Measurements from ENCODE around the gene TTLL13. TPM values are rescaled to one million over a fixed set of nuclear protein-coding genes. Genes with fewer than 3 reads are reported as not detected.

The TTLL13 gene
- total RNA-seq, 4 donors from 2014 or later, result not detected

DNA sequence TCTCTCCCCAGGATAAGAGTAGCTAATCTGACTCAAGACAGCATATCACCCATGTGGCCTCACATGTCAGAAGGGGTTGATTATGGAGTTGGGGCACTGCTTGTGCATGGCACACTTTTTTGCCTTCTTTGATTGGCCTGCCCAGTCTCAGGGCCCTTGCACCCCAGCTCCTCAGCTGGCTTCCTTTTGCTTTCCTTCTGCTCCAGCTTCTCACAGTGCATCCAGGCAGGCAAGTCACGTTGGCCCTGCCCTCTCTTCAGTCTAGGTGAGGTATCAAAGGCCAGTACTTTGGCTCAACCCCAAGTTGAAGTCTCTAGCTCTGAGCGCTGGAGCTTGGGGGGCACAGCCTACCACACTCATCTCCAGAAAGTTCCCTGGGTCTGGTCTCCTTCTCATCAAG lies 58.3 kb downstream of the TTLL13 start:
- no peaks in the 10 kb centered on the region for H3K4me1 ChIP-seq
- TF ChIP-seq CTCF (IDR thresholded peaks at IDR 0.05) (no peak), POLR2A (IDR thresholded peaks at IDR 0.05) (no peak)
- DNase-seq, result no peak
- H3K4me3 ChIP-seq, result no peak overlapping the region
- no peaks in the 10 kb centered on the region for H3K36me3 ChIP-seq
- H3K9me3 ChIP-seq, result no peaks in the 10 kb centered on the region
- H3K27me3 ChIP-seq, result no peaks in the 10 kb centered on the region
- intact Hi-C loops (cut with DNase I), result no loop called here
- 76 to 100% methylated on average over 2 of the region's 2 CpGs for WGBS, 2 donors
- no peak overlapping the region for H3K27ac ChIP-seq

DNA sequence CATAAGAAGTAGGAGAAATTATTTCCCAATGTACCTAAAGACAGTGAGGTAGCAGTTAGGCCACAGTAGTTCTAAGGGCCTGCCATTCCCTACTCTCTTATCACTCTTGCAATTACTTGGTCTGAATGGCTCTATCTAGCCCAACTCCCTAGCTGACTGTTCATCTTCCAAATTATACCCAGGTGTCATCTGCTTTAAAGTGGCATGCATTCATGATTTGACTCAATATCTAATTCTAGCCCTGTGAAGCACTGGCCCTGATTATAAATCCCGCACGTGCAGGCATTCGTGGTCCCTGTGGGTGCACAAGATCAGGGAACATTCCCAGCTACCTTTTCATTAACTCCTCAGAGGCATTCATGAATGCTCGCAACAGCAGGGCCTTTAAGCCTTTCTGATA lies 59.7 kb downstream of the TTLL13 start:
- no peak overlapping the region for H3K4me3 ChIP-seq
- no peaks in the 10 kb centered on the region for H3K36me3 ChIP-seq
- intact Hi-C loops (cut with DNase I), result no loop called here
- DNase-seq, result no peak
- no peaks in the 10 kb centered on the region for H3K27me3 ChIP-seq
- WGBS, 2 donors, result 92 to 98% methylated on average over 4 of the region's 4 CpGs
- no peaks in the 10 kb centered on the region for H3K9me3 ChIP-seq
- no peaks in the 10 kb centered on the region for H3K4me1 ChIP-seq
- no peak overlapping the region for H3K27ac ChIP-seq
- TF ChIP-seq POLR2A (IDR thresholded peaks at IDR 0.05) (no peak), CTCF (IDR thresholded peaks at IDR 0.05) (no peak)

Small RNA genes lying within 50 kb of the gene (small RNA-seq; reads per million reads assigned to genes)
- gene AC091167.3, result 0 reads per million in 4 donors
- 0 reads per million in 4 donors for gene RN7SL736P

Other genes starting within 250 kb of the TTLL13 start
- gene ZNF710, start 248.2 kb upstream of the TTLL13 start, total RNA-seq, result 10 to 100 TPM; 15.1 to 27.4 (median 21.4) TPM
- gene IDH2, start 147.1 kb upstream of the TTLL13 start, total RNA-seq, result 100 to 1,000 TPM in 2 of 4 donors, 10 to 100 TPM in 2; 60.7 to 155 (median 103) TPM
- 100 to 1,000 TPM in 3 of 4 donors, 10 to 100 TPM in 1; 87.9 to 209 (median 136) TPM for gene SEMA4B, start 48.2 kb upstream of the TTLL13 start, total RNA-seq
- 10 to 100 TPM; 44.2 to 58.9 (median 45.9) TPM for gene CIB1, start 15.6 kb upstream of the TTLL13 start, total RNA-seq
- gene GDPGP1, start 15.3 kb upstream of the TTLL13 start, total RNA-seq, result 1 to 10 TPM; 4.7 to 8.4 (median 5.5) TPM
- 10 to 100 TPM; 35.4 to 59.5 (median 43.3) TPM for gene NGRN, start 16.1 kb downstream of the TTLL13 start, total RNA-seq
- 1 to 10 TPM in 3 of 4 donors, under 1 TPM in 1; 0.79 to 9.3 (median 1.8) TPM for gene ZNF774, start 102.7 kb downstream of the TTLL13 start, total RNA-seq
- gene IQGAP1, start 138.7 kb downstream of the TTLL13 start, total RNA-seq, result 100 to 1,000 TPM; 181 to 285 (median 193) TPM